GM18861 (cell line): ENCODE results near the gene SH2D1B.
"Not testable (repeated sequence)": the region's sequence is repeated elsewhere in the genome, so short reads cannot be mapped to it uniquely, and the experiment has no call there.

Experiments used
- ATAC-seq: cut with Tn5 transposase; IDR thresholded peaks from one replicate; pipeline ENCODE4 v1.9.1; 2021; ENCODE audit not compliant: unreplicated experiment

Gene SH2D1B

DNA sequence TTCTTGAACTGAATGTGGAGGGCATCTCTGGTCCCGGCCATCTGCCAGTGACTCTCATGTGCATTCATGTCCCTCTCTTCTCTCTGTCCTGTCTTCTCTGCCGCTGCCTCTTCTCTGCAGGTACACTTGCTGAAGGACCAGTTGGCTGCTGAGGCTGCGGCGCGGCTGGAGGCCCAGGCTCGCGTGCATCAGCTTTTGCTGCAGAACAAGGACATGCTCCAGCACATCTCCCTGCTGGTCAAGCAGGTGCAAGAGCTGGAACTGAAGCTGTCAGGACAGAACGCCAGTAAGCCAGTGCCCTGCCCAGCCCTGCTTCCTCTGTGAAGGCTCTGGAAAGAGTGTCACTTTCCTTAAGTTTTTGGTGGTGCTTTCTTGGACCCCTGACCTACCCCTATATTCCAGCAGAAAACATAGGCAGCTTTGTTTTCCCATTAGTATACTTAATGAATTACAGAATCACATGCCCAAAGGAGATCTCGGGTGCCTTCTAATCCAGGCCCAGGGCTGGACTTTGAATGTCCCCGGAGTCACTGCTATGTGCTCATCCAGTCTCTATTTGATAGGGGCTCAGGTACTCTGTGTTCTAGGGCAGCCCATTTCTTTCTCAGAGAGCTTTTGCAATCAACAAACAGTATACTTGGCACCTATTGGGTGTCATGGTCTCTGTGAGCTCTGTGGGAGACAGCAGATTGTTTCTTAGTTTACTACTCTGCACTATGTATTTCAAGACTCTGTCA, 46.5 kb downstream of the SH2D1B start:
- no peak for ATAC-seq

DNA sequence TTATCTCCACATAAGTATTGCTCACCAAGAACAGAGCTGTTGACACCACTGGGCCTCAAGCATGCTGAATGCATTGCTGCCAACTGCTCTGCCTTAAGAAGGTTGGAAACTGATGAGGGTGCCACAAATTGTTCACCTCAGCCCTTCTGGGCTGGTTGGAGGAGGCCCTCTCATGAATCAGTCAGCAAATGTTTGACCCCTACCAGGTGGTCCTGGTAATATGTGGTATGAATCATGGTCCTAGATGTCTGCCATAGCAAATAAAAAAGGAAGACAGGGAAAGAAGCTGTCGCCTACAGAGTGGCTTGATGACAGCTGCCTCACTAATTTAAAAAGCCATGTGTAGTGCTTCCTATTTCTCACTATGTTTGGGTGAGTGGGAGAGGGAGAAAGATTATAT, 47.4 kb downstream of the SH2D1B start:
- ATAC-seq: no peak

DNA sequence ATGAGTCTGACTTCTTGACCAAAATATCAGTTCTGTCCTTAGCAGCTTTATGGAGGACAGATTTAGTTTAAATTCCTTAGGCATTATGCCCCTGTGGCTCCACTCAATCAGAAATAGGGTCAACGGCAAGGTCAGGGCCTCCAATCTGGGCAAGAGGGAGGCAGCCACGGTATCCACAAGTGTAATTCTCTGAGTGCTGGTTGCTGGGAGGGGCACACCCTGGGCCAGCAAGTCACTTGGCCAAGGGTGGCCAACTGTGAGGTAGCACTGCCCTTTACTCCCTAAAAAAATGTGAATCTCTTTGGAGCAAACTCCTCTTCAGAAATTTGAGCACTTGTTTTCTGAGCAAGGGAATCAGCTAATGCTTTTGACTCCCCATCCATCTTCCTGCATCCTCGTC, 48.1 kb downstream of the SH2D1B start:
- no peak for ATAC-seq

DNA sequence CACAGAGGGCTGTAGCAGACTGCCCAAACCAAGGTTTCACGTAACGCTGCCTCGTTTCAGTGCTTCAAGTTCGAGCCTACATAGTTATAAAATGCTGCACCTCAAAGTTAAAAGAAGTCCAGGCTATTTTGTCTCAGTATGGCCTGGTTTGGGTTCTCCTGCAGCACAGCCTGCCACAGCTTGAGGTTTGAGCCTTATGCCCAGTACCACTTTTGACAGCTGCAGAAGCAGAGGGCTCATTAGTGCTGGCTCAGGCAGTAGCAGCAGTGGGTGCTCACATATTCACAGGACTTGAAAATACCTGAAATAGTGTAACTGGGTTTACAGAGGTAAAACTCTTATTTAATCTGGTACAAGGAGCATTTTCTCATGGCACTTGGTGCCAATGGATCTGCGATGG, 50.6 kb downstream of the SH2D1B start:
- ATAC-seq: peak; percentile 31

DNA sequence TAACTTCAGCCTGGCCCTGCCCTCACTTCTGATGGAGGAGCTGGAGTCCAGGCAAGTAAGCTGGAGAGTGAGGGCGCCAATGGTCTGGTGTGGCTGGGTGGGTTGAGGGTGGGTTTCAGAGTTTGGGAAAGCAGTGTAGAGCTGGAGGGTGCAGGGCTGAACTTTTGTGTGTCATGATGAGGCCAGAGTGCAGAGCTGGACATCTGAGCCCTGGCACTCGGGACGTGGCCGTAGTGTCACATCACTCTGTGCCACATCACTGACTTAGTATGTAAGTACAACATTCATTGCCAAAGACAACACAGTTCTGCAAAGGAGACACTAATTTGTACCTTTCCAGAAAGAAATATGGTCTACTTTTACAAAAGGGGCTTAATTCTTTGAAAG, 51.1 kb downstream of the SH2D1B start:
- ATAC-seq: no peak

DNA sequence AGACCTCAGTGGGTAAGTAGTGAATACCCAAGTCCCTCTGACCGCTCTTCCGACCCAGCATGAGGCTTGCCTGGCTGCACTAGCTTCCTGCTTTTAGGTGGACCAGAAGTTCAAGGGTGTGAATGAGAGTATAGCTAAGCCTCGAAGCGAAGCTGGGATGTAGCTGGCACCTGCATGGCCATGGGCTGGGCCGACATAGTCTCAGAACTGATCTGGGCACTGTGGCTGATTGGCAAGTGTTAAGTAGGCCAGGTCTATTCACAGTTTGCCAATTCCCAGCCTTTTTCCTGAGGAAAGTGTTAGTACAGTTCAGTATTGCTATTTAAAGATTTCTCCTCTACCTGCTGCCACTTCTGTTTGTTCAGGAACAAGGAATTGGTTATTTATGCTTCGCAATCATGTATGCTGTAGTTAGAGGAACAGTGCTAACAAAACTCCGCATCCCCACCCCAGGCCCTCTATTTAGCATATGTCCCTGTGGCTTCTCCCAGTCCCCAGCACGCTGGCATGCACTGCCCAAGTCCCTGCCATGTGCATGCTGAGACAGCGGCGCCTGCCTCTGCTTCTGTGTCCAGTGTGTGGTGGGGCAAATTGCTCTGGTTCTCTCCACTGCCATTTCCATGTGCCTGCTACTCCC, 51.6 kb downstream of the SH2D1B start:
- ATAC-seq: no peak

DNA sequence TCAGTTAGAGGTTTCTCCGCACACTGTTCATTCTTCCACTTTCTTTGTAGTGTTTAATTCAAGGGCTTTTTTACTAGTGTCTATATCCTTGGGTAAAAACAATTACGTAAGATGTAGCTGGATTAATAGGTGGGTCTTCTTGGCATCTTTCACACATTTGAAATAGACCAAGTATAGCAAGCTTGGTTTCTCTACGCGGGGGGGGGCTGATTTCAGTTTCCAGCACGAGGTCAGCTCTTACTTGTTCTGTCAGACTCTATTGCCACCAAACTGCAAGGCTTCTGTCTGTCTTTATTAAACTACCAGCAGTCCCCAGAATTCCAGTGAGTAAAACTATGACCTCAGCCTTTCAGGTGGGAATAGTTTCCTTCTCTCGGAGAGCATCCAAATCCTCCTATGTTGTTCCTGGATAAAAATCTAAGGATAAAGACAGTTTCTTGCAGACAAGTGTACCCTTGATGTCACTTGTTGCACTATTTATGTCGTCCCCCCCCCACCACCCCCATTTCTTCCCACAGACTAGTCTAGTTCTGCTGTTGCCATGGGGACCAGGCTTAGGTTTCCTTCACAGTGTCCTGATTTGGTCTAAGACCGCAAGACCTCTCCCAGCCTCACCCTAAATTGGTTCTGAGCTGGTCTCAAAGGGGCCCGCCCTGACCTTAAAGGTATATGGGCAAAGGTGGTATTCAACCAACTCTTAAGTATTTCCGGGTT, 52.3 kb downstream of the SH2D1B start:
- no peak for ATAC-seq

DNA sequence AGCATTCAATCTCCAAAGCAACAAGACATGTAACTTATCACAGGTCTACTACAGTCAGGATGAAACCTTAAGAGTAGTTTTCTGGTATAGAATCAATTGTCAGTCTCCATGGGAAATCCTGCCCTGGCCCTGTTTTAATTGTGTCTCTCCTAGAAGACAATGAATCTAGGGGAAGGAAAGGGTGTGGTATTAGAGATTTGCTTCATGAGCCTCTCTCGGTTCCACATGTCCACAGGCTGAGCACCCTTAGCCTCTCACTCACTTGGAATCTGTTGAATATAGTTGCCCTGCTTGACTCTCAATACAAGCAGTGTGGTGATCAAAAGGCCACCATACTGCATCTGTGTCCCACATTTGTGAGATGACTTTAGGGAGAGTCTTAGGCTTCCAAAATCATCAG, 53.0 kb downstream of the SH2D1B start:
- ATAC-seq: no peak

DNA sequence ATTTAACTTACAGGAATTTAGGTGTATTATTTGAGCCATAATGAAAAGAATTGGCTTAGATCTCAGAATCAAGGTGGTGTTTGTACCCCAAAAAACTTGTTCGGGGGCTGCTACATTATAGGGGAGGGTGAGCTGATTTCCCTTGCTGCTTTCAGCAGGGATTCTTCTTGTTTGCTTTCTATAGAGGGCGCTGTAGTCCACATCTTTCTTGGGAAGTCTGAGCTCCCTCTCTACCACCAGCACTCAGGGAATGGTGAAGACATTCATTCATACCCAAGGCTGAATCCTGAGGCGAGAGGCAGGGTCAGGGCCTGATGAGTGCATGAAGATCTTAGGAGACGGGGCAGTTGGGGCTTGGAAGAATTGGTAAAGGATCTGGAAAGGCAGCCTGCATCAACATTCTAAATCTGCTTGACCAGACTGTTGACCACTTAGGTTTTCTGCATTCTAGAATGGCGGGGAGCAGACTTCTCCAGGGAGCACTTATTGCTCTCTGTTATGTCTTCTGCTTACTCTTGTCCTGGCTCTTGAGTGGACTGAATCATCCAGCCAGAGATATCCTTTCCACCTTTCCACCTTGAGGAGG, 54.2 kb downstream of the SH2D1B start:
- ATAC-seq: no peak

DNA sequence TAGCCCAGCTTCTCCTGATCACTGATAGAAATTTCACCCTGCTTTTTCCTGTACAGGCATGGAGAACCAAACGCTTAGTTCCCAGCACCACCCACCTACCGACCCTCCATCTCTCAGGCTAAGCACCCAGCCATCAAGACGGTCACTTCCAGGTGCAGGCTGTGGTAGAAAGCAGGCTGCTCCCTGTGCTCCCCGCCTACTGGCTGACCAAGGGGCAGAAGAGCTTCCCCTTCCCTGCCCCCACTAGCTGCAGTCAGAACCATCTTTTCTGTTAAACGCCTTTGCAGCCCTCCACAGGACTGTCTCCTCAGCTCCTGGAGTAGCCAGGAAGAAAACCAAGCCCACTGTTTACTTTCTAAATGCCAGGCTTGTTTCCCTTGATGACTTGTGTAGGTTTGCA, 58.2 kb downstream of the SH2D1B start:
- no peak for ATAC-seq

DNA sequence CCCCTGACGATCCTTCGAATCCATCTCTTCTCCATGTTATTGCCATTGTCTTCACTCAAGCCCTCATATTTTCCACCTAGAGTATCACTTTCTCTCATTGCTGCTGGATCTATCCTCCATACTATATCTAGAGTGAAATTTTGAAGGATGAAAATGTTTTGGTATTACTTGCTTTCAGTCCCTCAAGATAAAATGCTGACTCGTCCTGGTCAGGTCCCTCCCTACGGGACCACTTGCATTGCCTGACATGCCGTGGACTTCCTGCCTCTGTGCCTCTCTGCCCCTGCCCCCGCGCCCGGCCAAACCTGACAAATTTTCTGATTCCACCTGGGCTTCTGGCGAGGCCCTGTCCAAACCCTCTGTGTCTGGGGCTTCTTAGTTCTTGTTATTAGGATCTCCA, 58.9 kb downstream of the SH2D1B start:
- no peak for ATAC-seq

DNA sequence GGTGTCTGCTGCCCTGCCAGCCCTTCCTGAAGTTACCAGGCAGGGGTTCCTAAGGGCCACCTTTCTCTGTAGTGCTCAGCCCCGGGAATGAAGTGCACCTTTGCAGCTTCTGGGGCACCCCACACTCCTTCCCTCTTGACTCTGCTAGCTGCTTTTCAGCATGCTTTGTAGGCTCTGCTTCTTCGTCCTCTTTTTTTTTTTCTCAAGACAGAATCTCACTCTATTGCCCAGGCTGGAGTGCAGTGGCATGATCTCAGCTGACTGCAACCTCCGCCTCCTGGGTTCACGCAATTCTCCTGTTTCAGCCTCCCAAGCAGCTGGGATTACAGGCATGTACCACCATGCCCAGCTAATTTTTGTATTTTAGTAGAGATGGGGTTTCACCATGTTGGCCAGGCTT, 60.1 kb downstream of the SH2D1B start:
- not testable (repeated sequence) for ATAC-seq

DNA sequence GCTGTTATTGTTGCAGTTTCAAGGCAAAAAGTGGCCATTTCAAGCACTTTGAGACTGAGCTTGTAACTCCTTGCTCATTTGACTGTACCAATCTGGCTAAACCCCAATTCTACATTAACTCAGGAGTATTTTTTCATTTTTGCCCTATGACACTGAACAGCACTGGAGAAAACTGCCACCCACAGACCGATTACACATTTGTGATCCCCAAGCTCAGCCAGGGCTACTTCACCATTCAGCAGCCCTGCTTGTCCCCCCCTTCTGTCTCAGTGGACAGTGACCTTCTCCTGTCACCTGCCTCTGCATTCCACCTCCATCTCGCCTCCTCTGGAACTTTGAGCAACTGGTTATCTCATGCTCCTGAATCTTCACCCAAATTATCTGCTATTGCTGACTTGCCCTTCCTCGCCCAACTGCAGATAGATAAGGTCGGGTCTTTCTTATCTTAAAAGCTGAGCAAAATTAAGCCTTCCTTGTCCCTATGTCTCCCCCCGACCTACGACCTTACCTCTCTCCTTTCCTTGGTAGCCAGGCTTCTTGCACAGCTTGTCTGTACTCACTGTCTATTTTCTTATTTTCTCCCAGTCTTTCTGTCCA, 60.6 kb downstream of the SH2D1B start:
- no peak for ATAC-seq

DNA sequence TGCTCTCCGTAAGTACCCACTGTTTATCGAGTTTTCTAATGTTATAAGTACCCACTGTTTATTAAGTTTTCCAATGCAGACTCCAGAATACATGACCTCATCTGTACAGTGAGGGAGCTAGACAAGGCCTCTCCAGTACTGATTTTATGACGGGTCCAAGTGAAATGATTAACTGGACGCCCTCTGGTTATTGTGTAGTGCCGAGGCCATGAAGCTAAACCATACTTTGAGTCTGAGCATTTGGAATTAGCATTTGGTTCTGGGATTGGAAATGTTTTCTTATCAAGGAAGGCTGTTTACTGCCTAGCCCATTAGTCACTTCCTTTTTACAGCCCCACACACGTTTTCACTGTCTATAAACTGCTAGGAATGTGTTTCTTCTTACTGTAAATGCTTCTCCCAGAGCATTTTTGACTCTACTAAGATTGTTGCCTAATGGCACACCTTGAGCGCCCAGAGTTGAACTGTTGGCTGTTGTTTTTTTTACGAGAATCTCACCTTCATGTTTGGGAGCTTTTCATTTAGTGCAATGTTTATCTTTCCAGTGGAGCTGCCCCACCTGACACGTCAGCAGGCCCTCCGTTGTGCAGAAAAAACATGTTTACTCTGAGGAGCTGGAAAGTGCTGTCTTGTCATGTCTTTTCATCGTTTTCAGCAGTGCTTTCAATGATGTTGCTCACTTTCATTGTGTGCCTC, 62.2 kb downstream of the SH2D1B start:
- ATAC-seq: no peak

DNA sequence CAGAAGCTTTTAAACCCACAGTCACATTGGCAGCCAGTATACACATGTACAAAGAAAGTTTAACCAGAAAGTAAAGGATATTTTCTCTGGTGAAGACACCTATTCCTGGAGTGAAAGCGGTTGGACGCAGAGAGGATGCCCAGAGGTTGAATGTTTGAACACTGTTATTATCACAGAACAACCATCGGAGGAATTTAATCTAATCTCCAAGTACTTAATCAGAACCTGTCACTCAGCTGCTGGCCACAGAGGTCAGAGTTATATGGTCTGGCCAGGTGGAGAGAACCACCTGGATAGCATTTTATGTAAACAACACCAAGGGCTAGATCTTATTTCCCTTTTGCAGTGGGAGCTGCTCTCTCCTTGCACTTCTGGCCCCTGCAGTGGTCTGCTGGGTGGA, 64.7 kb downstream of the SH2D1B start:
- no peak for ATAC-seq
